Measurements from ENCODE around the gene CCL26. TPM values are rescaled to one million over a fixed set of nuclear protein-coding genes. Genes with fewer than 3 reads are reported as not detected.

The CCL26 gene
- total RNA-seq, 1 donor from 2014 or later: not detected

- Mint-ChIP-seq H3K4me3 (ENCODE audit: low read depth) (no peak overlapping the region), H3K4me1 (ENCODE audit: low read depth) (peaks cover 4% of the 10 kb centered on the region), H3K27me3 (no peaks in the 10 kb centered on the region)
These were observed 50.6 kb downstream of the CCL26 start for GRCh38 chr7:75721426-75721825.

GRCh38 chr7:75719626-75720025 is 52.4 kb downstream of the CCL26 start:
- H3K36me3 Mint-ChIP-seq (ENCODE audit: insufficient read depth): no peaks in the 10 kb centered on the region
- no peaks in the 10 kb centered on the region for H3K27me3 Mint-ChIP-seq
- no peak for TF ChIP-seq CTCF (IDR thresholded peaks at IDR 0.05; ENCODE audit: unreplicated experiment)
- peaks cover 4% of the 10 kb centered on the region for H3K4me1 Mint-ChIP-seq (ENCODE audit: low read depth)
- no peak overlapping the region for H3K4me3 Mint-ChIP-seq (ENCODE audit: low read depth)
- H3K9me3 Mint-ChIP-seq (ENCODE audit: low read depth): no peaks in the 10 kb centered on the region
- peak overlapping the region; percentile 38 for H3K27ac Mint-ChIP-seq
- DNase-seq (ENCODE audit: low spot score, unreplicated experiment): no peak

More at GRCh38 chr7:75721426-75721825, 50.6 kb downstream of the CCL26 start:
- Mint-ChIP-seq H3K27ac (no peak overlapping the region), H3K9me3 (ENCODE audit: low read depth) (no peaks in the 10 kb centered on the region), H3K36me3 (ENCODE audit: insufficient read depth) (no peaks in the 10 kb centered on the region)
- no peak for TF ChIP-seq CTCF (IDR thresholded peaks at IDR 0.05; ENCODE audit: unreplicated experiment)
- no peak for DNase-seq (ENCODE audit: low spot score, unreplicated experiment)

Other genes starting within 250 kb of the CCL26 start
- gene HIP1, start 33.3 kb downstream of the CCL26 start, total RNA-seq: 61.1 and 66.6 TPM in 2 replicates
- not detected in 2 replicates for gene CCL24, start 41.6 kb upstream of the CCL26 start, total RNA-seq
- gene RHBDD2, start 106.8 kb upstream of the CCL26 start, total RNA-seq: 62.9 and 64.6 TPM in 2 replicates
- gene POR, start 142.9 kb upstream of the CCL26 start, total RNA-seq: 87.2 and 91.5 TPM in 2 replicates
- 35.7 and 39.3 TPM in 2 replicates for gene TMEM120A, start 222.4 kb upstream of the CCL26 start, total RNA-seq